Measurements from ENCODE around the gene CABP5. TPM values are rescaled to one million over a fixed set of nuclear protein-coding genes. Genes with fewer than 3 reads are reported as not detected.

The CABP5 gene
- total RNA-seq, 6 donors from 2014 or later: not detected

DNA sequence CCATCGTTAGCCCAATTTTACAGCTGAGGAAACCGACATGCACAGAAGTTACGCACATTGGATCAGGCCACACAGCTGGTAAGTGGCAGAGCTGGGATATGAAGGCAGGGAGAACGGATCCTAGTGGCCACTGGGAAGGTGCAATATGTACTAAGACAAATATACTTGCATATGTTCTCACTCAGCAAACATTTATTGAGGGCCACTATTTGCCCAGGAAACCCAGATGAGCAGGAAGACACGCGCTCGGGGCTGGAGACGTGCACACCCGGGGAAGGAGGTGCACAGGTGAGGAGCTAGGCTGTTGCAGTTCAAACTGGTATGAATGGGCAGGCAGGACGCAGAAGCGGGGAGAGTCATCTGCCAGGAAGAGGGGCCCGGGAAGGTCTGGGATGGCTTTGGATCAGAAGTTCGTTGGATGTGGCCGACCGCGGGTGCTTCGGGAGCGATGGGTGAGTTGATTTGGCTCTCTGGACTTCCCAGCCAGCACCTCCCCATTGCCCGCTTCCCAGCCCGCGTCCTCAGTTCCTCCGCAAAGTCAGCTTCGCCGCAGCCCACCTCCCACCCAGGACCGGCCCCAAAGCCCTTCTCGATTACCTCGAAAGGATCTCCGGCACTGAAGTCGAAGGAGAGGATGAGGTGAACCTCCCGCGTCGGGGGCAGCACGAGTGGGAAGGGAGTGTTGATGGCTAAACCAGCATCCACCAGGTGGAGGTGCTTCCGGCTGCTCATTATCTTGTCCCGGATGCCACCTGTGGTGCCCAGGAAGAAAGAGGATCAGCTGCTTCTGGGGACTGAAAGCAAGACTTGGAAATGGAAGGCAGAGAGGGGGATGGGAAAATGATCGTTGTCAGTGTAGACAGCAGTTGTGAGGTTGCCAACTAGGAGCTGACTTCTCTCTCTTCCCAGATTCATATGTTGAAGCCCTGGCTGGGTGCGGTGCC is 17.8 kb upstream of the CABP5 start:
- WGBS, 2 donors: 57 to 64% methylated on average over 37 of the region's 37 CpGs
- Histone ChIP-seq H3K36me3 (peaks cover 0 to 26% (median 2%) of the 10 kb centered on the region in 4 donors), H3K27me3 (no peaks in the 10 kb centered on the region), H3K4me3 (no peak overlapping the region), H3K9me3 (no peaks in the 10 kb centered on the region), H3K4me1 (no peaks in the 10 kb centered on the region), H3K27ac (no peak overlapping the region)
- peak in 1 of 2 donors; percentile 22 for ATAC-seq (ENCODE audit: low FRiP score in 2 of 2)
- DNase-seq: peak in 1 of 2 donors; percentile 46
- no peak for TF ChIP-seq POLR2AphosphoS5 (IDR thresholded peaks at IDR 0.05)
- no peak for TF ChIP-seq CTCF (IDR thresholded peaks at IDR 0.05)
- no peak for TF ChIP-seq EP300 (IDR thresholded peaks at IDR 0.05)
- TF ChIP-seq POLR2A (IDR thresholded peaks at IDR 0.05): no peak

DNA sequence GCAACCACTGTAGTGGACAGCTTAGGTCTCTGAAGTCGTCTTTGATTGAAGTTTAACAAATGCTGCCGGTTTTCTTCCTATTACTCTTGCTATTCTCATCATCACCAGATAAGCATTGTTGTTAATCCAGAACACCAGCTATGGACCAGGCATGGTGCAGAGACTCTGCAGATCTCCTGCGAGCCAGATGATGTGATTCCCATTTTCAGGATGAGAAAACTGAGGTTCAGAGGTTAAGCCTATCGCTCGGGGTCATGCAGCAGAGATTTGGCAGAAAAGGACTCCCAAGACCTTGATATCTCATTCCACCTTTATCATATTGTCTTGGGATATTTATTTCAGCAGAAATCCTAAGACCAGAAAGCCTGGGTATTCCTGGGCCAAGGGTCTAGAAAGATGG is 16.5 kb upstream of the CABP5 start:
- Histone ChIP-seq H3K9me3 (no peaks in the 10 kb centered on the region), H3K27me3 (no peaks in the 10 kb centered on the region), H3K4me3 (no peak overlapping the region), H3K4me1 (no peaks in the 10 kb centered on the region), H3K36me3 (peaks cover 0 to 18% (median 0%) of the 10 kb centered on the region in 4 donors), H3K27ac (no peak overlapping the region)
- TF ChIP-seq CTCF (IDR thresholded peaks at IDR 0.05) (no peak), POLR2AphosphoS5 (IDR thresholded peaks at IDR 0.05) (no peak), POLR2A (IDR thresholded peaks at IDR 0.05) (no peak), EP300 (IDR thresholded peaks at IDR 0.05) (no peak)
- no peak for DNase-seq
- 74 to 89% methylated on average over 5 of the region's 5 CpGs for WGBS, 2 donors
- ATAC-seq (ENCODE audit: low FRiP score in 2 of 2): no peak

DNA sequence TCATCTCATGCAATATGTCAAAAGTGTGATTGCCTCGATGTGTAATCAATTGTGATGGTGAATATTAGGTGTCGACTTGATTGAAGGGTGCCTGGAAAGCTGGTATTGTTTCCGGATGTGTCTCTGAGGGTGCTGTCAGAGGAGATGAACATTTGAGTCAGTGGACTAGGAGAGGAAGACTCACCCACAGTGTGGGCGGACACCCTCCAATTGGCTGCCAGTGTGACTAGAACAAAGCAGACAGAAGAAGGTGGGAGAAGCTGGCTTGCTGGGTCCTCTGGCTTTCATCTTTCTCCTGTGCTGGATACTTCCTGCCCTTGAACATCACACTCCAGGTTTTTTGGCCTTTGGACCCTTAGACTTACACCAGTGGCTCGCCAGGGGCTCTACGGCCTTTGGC is 15.5 kb upstream of the CABP5 start:
- H3K27me3 ChIP-seq: no peaks in the 10 kb centered on the region
- DNase-seq: no peak
- no peak for ATAC-seq (ENCODE audit: low FRiP score in 2 of 2)
- no peaks in the 10 kb centered on the region for H3K9me3 ChIP-seq
- no peaks in the 10 kb centered on the region for H3K4me1 ChIP-seq
- WGBS, 2 donors: 86 to 95% methylated on average over 6 of the region's 6 CpGs
- H3K27ac ChIP-seq: no peak overlapping the region
- TF ChIP-seq EP300 (IDR thresholded peaks at IDR 0.05) (no peak), POLR2AphosphoS5 (IDR thresholded peaks at IDR 0.05) (no peak), CTCF (IDR thresholded peaks at IDR 0.05) (no peak), POLR2A (IDR thresholded peaks at IDR 0.05) (no peak)
- H3K36me3 ChIP-seq: peaks cover 0 to 20% (median 0%) of the 10 kb centered on the region in 4 donors
- H3K4me3 ChIP-seq: no peak overlapping the region

GRCh38 chr19:48053856-48054255 is 10.0 kb upstream of the CABP5 start:
- TF ChIP-seq POLR2AphosphoS5 (IDR thresholded peaks at IDR 0.05): no peak
- TF ChIP-seq CTCF (IDR thresholded peaks at IDR 0.05): no peak
- no peak for TF ChIP-seq POLR2A (IDR thresholded peaks at IDR 0.05)
- TF ChIP-seq EP300 (IDR thresholded peaks at IDR 0.05): no peak
- Histone ChIP-seq H3K4me1 (no peaks in the 10 kb centered on the region), H3K4me3 (no peak overlapping the region), H3K27me3 (no peaks in the 10 kb centered on the region), H3K27ac (no peak overlapping the region), H3K9me3 (no peaks in the 10 kb centered on the region), H3K36me3 (peaks cover 0 to 25% (median 2%) of the 10 kb centered on the region in 4 donors)
- no peak for ATAC-seq (ENCODE audit: low FRiP score in 2 of 2)
- DNase-seq: no peak
- 82 to 89% methylated on average over 4 to 5 of the region's 5 CpGs for WGBS, 2 donors

Measured in upper lobe of left lung (tissue), 6 donors.